Liver (tissue), 3 donors: ENCODE measurements around the gene CUX1.

Experiments used
- FOXA1 ChIP-seq: IDR thresholded peaks from 2 replicates; pipeline ENCODE4 v1.6.1; 2016; ENCODE audit warnings: antibody characterized with exemption
- GABPA ChIP-seq, 2 donors: IDR thresholded peaks in 1 of 2; conservative IDR thresholded peaks in 1 of 2; 2 replicates each; pipeline ENCODE4 v1.6.1; 2016; ENCODE audit warnings: antibody characterized with exemption in 2 of 2, mild to moderate bottlenecking in 1 of 2, moderate library complexity in 1 of 2
- HNF4A ChIP-seq, 2 donors: conservative IDR thresholded peaks; 2 replicates each; pipeline ENCODE4 v1.6.1; 2016; ENCODE audit warnings: antibody characterized with exemption in 2 of 2, mild to moderate bottlenecking in 2 of 2
- JUND ChIP-seq, 2 donors: IDR thresholded peaks; 2 replicates each; pipeline ENCODE4 v1.6.1; 2016; ENCODE audit warnings: antibody characterized with exemption in 2 of 2
- NR2F2 ChIP-seq: IDR thresholded peaks from 2 replicates; pipeline ENCODE4 v1.6.1; 2016; ENCODE audit warnings: antibody characterized with exemption
- RAD21 ChIP-seq, 2 donors: IDR thresholded peaks; 2 replicates each; pipeline ENCODE4 v1.6.1; 2016; ENCODE audit warnings: antibody characterized with exemption in 2 of 2, mild to moderate bottlenecking in 2 of 2
- RXRA ChIP-seq, 2 donors: IDR thresholded peaks; 2 replicates each; pipeline ENCODE4 v1.6.1; 2017 to 2018; ENCODE audit warnings: antibody characterized with exemption in 2 of 2, mild to moderate bottlenecking in 1 of 2
- SP1 ChIP-seq: IDR thresholded peaks from 2 replicates; pipeline ENCODE4 v1.6.1; 2018; ENCODE audit warnings: antibody characterized with exemption, mild to moderate bottlenecking
- YY1 ChIP-seq: IDR thresholded peaks from 2 replicates; pipeline ENCODE4 v1.6.1; 2016; ENCODE audit warnings: antibody characterized with exemption, mild to moderate bottlenecking
- TF ChIP-seq, protein P1 (sequence below): fragments of 150-350 bp; IDR thresholded peaks from 2 replicates; pipeline ENCODE4 v1.5.1; 2017; ENCODE audit warnings: improper control_type of control experiment, low read depth, low read length; ENCODE audit not compliant: missing input control
- TF ChIP-seq, protein P2 (sequence below): IDR thresholded peaks from 2 replicates; pipeline ENCODE4 v1.6.1; 2016; ENCODE audit warnings: antibody characterized with exemption
- TF ChIP-seq, protein P3 (sequence below): IDR thresholded peaks from 2 replicates; pipeline ENCODE4 v1.6.1; 2016; ENCODE audit warnings: antibody characterized with exemption
- TF ChIP-seq, protein P4 (sequence below): IDR thresholded peaks from 2 replicates; pipeline ENCODE4 v1.6.1; 2016; ENCODE audit warnings: antibody characterized with exemption, mild to moderate bottlenecking
- TF ChIP-seq, protein P5 (sequence below): IDR thresholded peaks from 2 replicates; pipeline ENCODE4 v1.6.1; 2016; ENCODE audit warnings: antibody characterized with exemption
- donor health status: healthy.
- donor health status: healthy.

DNA sequence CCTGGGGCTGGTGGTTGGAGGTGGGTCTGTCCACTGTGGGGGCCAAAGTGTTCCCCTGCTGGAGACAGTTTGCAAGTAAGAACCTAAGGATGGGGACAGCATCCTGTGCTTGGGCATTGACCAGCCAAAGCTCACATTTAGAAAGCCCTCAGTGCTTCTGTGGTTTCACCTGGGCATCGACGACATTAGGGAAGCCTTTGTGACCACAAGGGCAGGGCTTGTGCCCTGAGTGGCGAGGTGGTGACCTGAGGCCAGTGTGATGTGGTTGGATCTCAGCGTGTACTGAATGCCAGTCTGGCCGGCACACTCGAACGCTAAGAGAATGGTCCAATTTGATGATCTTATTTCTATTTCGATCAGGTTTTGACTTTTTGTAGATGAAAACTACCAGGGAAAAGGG, 437.1 kb downstream of the CUX1 start:
- TF ChIP-seq RAD21 (IDR thresholded peaks at IDR 0.05) (no peak), SP1 (no peak), HNF4A (conservative IDR thresholded peaks at IDR 0.05) (no peak), RXRA (IDR thresholded peaks at IDR 0.05) (no peak), YY1 (no peak), GABPA (IDR thresholded peaks at IDR 0.05 in 1 of 2, conservative IDR thresholded peaks at IDR 0.05 in 1 of 2) (no peak), FOXA1 (no peak), JUND (IDR thresholded peaks at IDR 0.05) (no peak), NR2F2 (no peak)
- TF ChIP-seq, protein P1, sequence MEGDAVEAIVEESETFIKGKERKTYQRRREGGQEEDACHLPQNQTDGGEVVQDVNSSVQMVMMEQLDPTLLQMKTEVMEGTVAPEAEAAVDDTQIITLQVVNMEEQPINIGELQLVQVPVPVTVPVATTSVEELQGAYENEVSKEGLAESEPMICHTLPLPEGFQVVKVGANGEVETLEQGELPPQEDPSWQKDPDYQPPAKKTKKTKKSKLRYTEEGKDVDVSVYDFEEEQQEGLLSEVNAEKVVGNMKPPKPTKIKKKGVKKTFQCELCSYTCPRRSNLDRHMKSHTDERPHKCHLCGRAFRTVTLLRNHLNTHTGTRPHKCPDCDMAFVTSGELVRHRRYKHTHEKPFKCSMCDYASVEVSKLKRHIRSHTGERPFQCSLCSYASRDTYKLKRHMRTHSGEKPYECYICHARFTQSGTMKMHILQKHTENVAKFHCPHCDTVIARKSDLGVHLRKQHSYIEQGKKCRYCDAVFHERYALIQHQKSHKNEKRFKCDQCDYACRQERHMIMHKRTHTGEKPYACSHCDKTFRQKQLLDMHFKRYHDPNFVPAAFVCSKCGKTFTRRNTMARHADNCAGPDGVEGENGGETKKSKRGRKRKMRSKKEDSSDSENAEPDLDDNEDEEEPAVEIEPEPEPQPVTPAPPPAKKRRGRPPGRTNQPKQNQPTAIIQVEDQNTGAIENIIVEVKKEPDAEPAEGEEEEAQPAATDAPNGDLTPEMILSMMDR, result no peak
- TF ChIP-seq, protein P2, sequence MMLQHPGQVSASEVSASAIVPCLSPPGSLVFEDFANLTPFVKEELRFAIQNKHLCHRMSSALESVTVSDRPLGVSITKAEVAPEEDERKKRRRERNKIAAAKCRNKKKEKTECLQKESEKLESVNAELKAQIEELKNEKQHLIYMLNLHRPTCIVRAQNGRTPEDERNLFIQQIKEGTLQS, result no peak
- TF ChIP-seq, protein P3, sequence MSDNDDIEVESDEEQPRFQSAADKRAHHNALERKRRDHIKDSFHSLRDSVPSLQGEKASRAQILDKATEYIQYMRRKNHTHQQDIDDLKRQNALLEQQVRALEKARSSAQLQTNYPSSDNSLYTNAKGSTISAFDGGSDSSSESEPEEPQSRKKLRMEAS, result no peak
- TF ChIP-seq, protein P4, sequence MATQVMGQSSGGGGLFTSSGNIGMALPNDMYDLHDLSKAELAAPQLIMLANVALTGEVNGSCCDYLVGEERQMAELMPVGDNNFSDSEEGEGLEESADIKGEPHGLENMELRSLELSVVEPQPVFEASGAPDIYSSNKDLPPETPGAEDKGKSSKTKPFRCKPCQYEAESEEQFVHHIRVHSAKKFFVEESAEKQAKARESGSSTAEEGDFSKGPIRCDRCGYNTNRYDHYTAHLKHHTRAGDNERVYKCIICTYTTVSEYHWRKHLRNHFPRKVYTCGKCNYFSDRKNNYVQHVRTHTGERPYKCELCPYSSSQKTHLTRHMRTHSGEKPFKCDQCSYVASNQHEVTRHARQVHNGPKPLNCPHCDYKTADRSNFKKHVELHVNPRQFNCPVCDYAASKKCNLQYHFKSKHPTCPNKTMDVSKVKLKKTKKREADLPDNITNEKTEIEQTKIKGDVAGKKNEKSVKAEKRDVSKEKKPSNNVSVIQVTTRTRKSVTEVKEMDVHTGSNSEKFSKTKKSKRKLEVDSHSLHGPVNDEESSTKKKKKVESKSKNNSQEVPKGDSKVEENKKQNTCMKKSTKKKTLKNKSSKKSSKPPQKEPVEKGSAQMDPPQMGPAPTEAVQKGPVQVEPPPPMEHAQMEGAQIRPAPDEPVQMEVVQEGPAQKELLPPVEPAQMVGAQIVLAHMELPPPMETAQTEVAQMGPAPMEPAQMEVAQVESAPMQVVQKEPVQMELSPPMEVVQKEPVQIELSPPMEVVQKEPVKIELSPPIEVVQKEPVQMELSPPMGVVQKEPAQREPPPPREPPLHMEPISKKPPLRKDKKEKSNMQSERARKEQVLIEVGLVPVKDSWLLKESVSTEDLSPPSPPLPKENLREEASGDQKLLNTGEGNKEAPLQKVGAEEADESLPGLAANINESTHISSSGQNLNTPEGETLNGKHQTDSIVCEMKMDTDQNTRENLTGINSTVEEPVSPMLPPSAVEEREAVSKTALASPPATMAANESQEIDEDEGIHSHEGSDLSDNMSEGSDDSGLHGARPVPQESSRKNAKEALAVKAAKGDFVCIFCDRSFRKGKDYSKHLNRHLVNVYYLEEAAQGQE, result no peak
- TF ChIP-seq, protein P5, sequence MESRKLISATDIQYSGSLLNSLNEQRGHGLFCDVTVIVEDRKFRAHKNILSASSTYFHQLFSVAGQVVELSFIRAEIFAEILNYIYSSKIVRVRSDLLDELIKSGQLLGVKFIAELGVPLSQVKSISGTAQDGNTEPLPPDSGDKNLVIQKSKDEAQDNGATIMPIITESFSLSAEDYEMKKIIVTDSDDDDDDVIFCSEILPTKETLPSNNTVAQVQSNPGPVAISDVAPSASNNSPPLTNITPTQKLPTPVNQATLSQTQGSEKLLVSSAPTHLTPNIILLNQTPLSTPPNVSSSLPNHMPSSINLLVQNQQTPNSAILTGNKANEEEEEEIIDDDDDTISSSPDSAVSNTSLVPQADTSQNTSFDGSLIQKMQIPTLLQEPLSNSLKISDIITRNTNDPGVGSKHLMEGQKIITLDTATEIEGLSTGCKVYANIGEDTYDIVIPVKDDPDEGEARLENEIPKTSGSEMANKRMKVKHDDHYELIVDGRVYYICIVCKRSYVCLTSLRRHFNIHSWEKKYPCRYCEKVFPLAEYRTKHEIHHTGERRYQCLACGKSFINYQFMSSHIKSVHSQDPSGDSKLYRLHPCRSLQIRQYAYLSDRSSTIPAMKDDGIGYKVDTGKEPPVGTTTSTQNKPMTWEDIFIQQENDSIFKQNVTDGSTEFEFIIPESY, result no peak
